ENCODE results near the gene LYRM1. TPM values are rescaled to one million over a fixed set of nuclear protein-coding genes. Genes with fewer than 3 reads are reported as not detected.
A peak's percentile ranks its signal among the peaks of the same experiment; 100 is the strongest.

The LYRM1 gene
- total RNA-seq, 1 experiment from 2014 or later, result 67.3 TPM

GRCh38 chr16:20887207-20887606, 13.4 kb upstream of the LYRM1 start:
- TF ChIP-seq CTCF (IDR thresholded peaks at IDR 0.05; ENCODE audit: unreplicated experiment), result no peak
- no peak for DNase-seq (ENCODE audit: unreplicated experiment)
- Mint-ChIP-seq H3K27ac (ENCODE audit: low read depth, unreplicated experiment) (peak overlapping the region; percentile 65), H3K4me3 (ENCODE audit: unreplicated experiment) (no peak overlapping the region), H3K36me3 (ENCODE audit: insufficient read depth, unreplicated experiment) (peaks cover 71% of the 10 kb centered on the region), H3K4me1 (ENCODE audit: insufficient read depth, unreplicated experiment) (peaks cover 29% of the 10 kb centered on the region), H3K9me3 (ENCODE audit: unreplicated experiment) (no peaks in the 10 kb centered on the region), H3K27me3 (ENCODE audit: insufficient read depth, unreplicated experiment) (no peaks in the 10 kb centered on the region)
- POLR2A ChIA-PET, result interaction anchor here (0.8 to 4.0 kb wide), 2 partner anchors 11 to 12 kb away, joined by 3 to 29 read pairs; no protein-coding TSS in a partner anchor
- BruUV-seq (replicated peaks), result no TSS peak
- CTCF ChIA-PET, result interaction anchor here (0.9 to 1.0 kb wide), 2 partner anchors 12 to 13 kb away, joined by 3 to 4 read pairs; partner anchors contain the start of gene DCUN1D3
- intact Hi-C loops (cut with micrococcal nuclease), result no loop called here

GRCh38 chr16:20889625-20890275, 10.8 kb upstream of the LYRM1 start:
- ChIA-PET POLR2A (interaction anchor here (0.6 to 1.4 kb wide), 4 partner anchors 10 to 39 kb away, joined by 3 to 6 read pairs (median 3); partner anchors contain the start of genes DCUN1D3 and LYRM1), CTCF (interaction anchor here (0.7 kb wide), 2 partner anchors 42 to 115 kb away, joined by 3 to 5 read pairs; no protein-coding TSS in a partner anchor)
- Mint-ChIP-seq H3K4me3 (ENCODE audit: unreplicated experiment) (no peak overlapping the region), H3K9me3 (ENCODE audit: unreplicated experiment) (no peaks in the 10 kb centered on the region), H3K27ac (ENCODE audit: low read depth, unreplicated experiment) (no peak overlapping the region), H3K27me3 (ENCODE audit: insufficient read depth, unreplicated experiment) (no peaks in the 10 kb centered on the region), H3K36me3 (ENCODE audit: insufficient read depth, unreplicated experiment) (peaks cover 78% of the 10 kb centered on the region), H3K4me1 (ENCODE audit: insufficient read depth, unreplicated experiment) (peaks cover 25% of the 10 kb centered on the region)
- intact Hi-C loops (cut with micrococcal nuclease), result no loop called here
- no TSS peak for BruUV-seq (replicated peaks)
- no peak for DNase-seq (ENCODE audit: unreplicated experiment)
- TF ChIP-seq CTCF (IDR thresholded peaks at IDR 0.05; ENCODE audit: unreplicated experiment), result no peak

- POLR2A ChIA-PET, result interaction anchor here (1.0 to 16.0 kb wide), 2 partner anchors 25 to 103 kb away, joined by 3 to 343 read pairs; no protein-coding TSS in a partner anchor
- intact Hi-C loops (cut with micrococcal nuclease), result no loop called here
- no peak for TF ChIP-seq CTCF (IDR thresholded peaks at IDR 0.05; ENCODE audit: unreplicated experiment)
- Mint-ChIP-seq H3K27ac (ENCODE audit: low read depth, unreplicated experiment) (no peak overlapping the region), H3K36me3 (ENCODE audit: insufficient read depth, unreplicated experiment) (peaks cover 88% of the 10 kb centered on the region), H3K9me3 (ENCODE audit: unreplicated experiment) (no peaks in the 10 kb centered on the region), H3K4me1 (ENCODE audit: insufficient read depth, unreplicated experiment) (peaks cover 47% of the 10 kb centered on the region), H3K4me3 (ENCODE audit: unreplicated experiment) (no peak overlapping the region), H3K27me3 (ENCODE audit: insufficient read depth, unreplicated experiment) (no peaks in the 10 kb centered on the region)
- DNase-seq (ENCODE audit: unreplicated experiment), result no peak
- CTCF ChIA-PET, result interaction anchor here (0.6 to 2.1 kb wide), 4 partner anchors 18 to 312 kb away, joined by 3 to 9 read pairs (median 3); no protein-coding TSS in a partner anchor
- BruUV-seq (replicated peaks), result no TSS peak
Observed at GRCh38 chr16:20894388-20894787, 6.2 kb upstream of the LYRM1 start.

DNA sequence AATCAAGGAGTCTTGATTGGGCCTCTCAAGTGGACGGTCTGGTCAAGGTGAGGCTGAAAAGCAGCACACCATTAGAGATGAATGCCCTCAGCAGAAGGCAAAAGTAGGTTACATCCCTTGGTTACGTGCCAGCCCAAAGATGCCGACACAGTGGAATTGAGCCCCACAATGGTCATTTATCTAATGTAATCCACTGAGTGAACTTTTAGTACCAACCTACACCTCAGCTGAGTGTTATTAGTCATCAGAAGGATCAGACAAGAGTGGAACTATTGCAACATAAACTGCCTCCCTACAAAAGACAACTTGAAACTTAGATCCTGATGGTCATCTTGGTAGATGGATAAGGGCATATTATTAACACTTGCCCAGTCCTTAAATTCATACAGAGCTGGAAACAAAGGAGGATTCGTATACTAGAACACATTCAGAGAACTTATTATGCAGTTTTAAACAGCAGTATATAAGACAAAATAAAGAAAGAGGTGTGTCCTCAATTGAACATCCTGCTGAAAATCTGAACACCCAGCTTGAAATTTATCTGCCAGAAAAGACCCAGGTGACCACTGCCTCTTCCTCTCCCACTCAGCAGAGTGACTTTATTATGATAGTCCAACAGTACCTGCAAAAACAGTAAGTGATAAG, 3.2 kb upstream of the LYRM1 start:
- no TSS peak for BruUV-seq (replicated peaks)
- H3K27ac Mint-ChIP-seq (ENCODE audit: low read depth, unreplicated experiment), result peak overlapping the region; percentile 97
- H3K9me3 Mint-ChIP-seq (ENCODE audit: unreplicated experiment), result no peaks in the 10 kb centered on the region
- peak overlapping the region; percentile 75 for H3K4me3 Mint-ChIP-seq (ENCODE audit: unreplicated experiment)
- CTCF ChIA-PET, result interaction anchor here (1.1 to 5.3 kb wide), 6 partner anchors 16 to 187 kb away, joined by 4 to 47 read pairs (median 6); no protein-coding TSS in a partner anchor
- H3K27me3 Mint-ChIP-seq (ENCODE audit: insufficient read depth, unreplicated experiment), result no peaks in the 10 kb centered on the region
- TF ChIP-seq CTCF (IDR thresholded peaks at IDR 0.05; ENCODE audit: unreplicated experiment), result no peak
- peaks cover 75% of the 10 kb centered on the region for H3K36me3 Mint-ChIP-seq (ENCODE audit: insufficient read depth, unreplicated experiment)
- DNase-seq (ENCODE audit: unreplicated experiment), result peak; percentile 74
- peaks cover 48% of the 10 kb centered on the region for H3K4me1 Mint-ChIP-seq (ENCODE audit: insufficient read depth, unreplicated experiment)
- intact Hi-C loops (cut with micrococcal nuclease), result no loop called here
- POLR2A ChIA-PET, result interaction anchor here (0.8 to 16.0 kb wide), 12 partner anchors 10 to 404 kb away, joined by 3 to 343 read pairs (median 12); partner anchors contain the start of genes ERI2 and REXO5
